HCT116 (cell line): Measurements from ENCODE around the gene ECE1.

Experiments
- CEBPB ChIP-seq: IDR thresholded peaks from 2 replicates; pipeline ENCODE4 v1.6.1; 2012; ENCODE audit warnings: low read depth
- EGR1 ChIP-seq: IDR thresholded peaks from 2 replicates; pipeline ENCODE4 v1.6.1; 2012; ENCODE audit warnings: low read depth
- ELF1 ChIP-seq: IDR thresholded peaks from 2 replicates; pipeline ENCODE4 v1.6.1; 2012; ENCODE audit warnings: low read depth, borderline replicate concordance
- EZH2 ChIP-seq: fragments of 200-600 bp; sonication (generic); IDR thresholded peaks from 2 replicates; pipeline ENCODE4 v1.6.1; 2017; ENCODE audit warnings: antibody characterized with exemption, mixed run types
- EZH2phosphoT487 ChIP-seq: fragments of 200-600 bp; IDR thresholded peaks from 2 replicates; pipeline ENCODE4 v1.6.1; 2018; ENCODE audit warnings: antibody characterized with exemption, borderline replicate concordance
- FOSL1 ChIP-seq: IDR thresholded peaks from 2 replicates; pipeline ENCODE4 v1.6.1; 2012; ENCODE audit warnings: low read depth
- POLR2A ChIP-seq: IDR thresholded peaks from 2 replicates; pipeline ENCODE4 v1.7.0; 2011; ENCODE audit warnings: borderline replicate concordance; ENCODE audit not compliant: insufficient read depth, insufficient read length; ENCODE audit errors: extremely low read depth
- RAD21 ChIP-seq: IDR thresholded peaks from 2 replicates; pipeline ENCODE4 v1.6.1; 2012; ENCODE audit warnings: low read depth, mild to moderate bottlenecking
- SIN3A ChIP-seq: IDR thresholded peaks from 2 replicates; pipeline ENCODE4 v1.6.1; 2012; ENCODE audit warnings: low read depth
- SP1 ChIP-seq: IDR thresholded peaks from 2 replicates; pipeline ENCODE4 v1.6.1; 2012; ENCODE audit warnings: low read depth
- YY1 ChIP-seq: IDR thresholded peaks from 2 replicates; pipeline ENCODE4 v1.6.1; 2011; ENCODE audit warnings: low read length, low read depth, moderate library complexity, mild to moderate bottlenecking; ENCODE audit not compliant: insufficient replicate concordance; ENCODE audit errors: extremely low read depth
- TF ChIP-seq, protein P1 (sequence below), 3 experiments: fragments of 200-600 bp in 1 of 3; sonication (generic) in 1 of 3; IDR thresholded peaks in 2 of 3; conservative IDR thresholded peaks in 1 of 3; 2 replicates each; pipeline ENCODE4 v1.5.1; 2012 to 2017; ENCODE audit warnings: low read depth in 2 of 3, low read length in 2 of 3, antibody characterized with exemption in 1 of 3, borderline replicate concordance in 1 of 3, control low read depth in 1 of 3, mild to moderate bottlenecking in 1 of 3, mixed read lengths in 1 of 3, mixed run types in 1 of 3, moderate library complexity in 1 of 3; ENCODE audit not compliant: insufficient read depth in 1 of 3
- TF ChIP-seq, protein P2 (sequence below): IDR thresholded peaks from 2 replicates; pipeline ENCODE4 v1.6.1; 2012

DNA sequence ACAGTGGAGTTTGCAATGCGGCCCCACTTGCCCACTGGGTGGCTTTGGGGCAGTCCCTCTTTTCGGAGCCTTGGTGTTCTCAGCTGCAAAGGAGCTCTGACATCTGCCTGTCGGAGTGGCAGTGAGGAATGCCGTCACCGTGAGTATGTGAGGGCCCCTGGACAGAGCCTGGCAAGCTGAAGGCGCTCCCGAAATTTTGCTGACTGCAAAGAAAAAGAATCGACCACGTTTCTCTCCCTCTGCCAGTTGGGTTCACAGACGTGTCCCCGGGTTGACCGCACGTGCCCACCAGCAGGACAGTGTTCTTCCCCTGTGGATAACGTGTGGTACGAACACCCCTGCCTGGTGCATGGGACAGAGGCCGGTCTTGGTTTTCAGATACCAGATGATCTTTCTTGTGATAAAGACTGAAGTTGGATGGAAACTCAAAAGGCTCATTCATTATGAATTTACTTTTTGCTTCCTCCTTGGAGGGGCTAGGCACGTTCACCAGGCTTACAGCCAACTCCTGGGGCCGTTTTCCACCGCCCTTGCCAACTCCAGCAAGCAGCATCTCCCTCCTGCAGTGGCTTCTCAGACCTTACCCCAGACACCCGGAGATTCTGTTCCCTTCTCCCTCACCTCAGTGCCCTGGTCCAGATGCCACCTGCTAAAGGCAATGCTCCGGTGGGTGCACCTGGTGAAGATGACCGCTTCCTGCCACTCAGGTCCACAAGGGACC, 29.7 kb downstream of the ECE1 start:
- no peak for TF ChIP-seq FOSL1
- TF ChIP-seq, protein P1, sequence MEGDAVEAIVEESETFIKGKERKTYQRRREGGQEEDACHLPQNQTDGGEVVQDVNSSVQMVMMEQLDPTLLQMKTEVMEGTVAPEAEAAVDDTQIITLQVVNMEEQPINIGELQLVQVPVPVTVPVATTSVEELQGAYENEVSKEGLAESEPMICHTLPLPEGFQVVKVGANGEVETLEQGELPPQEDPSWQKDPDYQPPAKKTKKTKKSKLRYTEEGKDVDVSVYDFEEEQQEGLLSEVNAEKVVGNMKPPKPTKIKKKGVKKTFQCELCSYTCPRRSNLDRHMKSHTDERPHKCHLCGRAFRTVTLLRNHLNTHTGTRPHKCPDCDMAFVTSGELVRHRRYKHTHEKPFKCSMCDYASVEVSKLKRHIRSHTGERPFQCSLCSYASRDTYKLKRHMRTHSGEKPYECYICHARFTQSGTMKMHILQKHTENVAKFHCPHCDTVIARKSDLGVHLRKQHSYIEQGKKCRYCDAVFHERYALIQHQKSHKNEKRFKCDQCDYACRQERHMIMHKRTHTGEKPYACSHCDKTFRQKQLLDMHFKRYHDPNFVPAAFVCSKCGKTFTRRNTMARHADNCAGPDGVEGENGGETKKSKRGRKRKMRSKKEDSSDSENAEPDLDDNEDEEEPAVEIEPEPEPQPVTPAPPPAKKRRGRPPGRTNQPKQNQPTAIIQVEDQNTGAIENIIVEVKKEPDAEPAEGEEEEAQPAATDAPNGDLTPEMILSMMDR (IDR thresholded peaks at IDR 0.05 in 2 of 3, conservative IDR thresholded peaks at IDR 0.05 in 1 of 3; ENCODE audit: borderline replicate concordance in 1 of 3, insufficient read depth in 1 of 3, low read depth in 2 of 3, low read length in 2 of 3) = no peak
- no peak for TF ChIP-seq RAD21
- no peak for TF ChIP-seq EZH2
- TF ChIP-seq SIN3A = no peak
- no peak for TF ChIP-seq POLR2A
- no peak for TF ChIP-seq ELF1
- no peak for TF ChIP-seq YY1
- no peak for TF ChIP-seq EGR1
- TF ChIP-seq, protein P2, sequence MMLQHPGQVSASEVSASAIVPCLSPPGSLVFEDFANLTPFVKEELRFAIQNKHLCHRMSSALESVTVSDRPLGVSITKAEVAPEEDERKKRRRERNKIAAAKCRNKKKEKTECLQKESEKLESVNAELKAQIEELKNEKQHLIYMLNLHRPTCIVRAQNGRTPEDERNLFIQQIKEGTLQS = no peak
- TF ChIP-seq EZH2phosphoT487 = no peak
- no peak for TF ChIP-seq CEBPB
- TF ChIP-seq SP1 = no peak
